Measurements from ENCODE around the gene DHX16.
"Not testable (repeated sequence)": the region's sequence is repeated elsewhere in the genome, so short reads cannot be mapped to it uniquely, and the experiment has no call there.

Gene DHX16

DNA sequence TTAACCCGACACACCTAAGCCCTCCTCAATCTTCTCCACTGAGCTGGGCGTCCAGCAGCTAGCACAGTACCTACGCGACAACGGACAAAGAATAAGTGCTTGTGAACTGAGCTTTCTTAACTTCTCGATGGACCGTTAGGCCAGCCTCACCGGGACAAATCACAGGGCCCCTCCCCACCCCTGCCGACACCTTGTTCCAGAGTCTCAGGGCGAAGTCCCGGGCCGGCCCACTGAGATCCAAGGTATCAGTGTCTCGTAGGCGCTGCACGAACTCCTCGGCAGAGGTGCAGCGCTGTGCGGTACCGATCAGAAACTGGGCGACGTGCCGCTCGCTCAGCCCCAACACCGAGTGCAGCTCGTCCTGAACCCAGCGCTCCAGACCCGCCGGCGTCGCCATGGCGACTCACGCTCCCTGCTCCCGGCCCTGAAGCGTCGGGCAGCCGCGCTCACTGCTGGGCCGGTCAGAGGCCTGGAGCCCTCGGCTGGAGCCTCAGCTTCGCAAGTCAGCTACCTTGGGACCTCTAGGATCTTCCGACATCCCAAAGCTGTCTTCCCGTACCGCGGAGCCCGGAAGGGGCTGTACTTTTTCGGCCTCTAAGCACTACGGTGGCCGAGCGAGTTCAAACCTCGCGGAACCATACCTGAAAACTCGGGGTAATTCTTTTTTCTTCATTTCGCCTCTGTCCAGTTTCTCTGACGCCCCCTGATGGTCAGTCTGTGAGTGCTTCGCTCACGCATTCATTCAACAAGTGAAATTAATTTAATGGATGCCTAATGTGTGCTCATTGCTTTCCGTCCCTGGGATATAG, at the start of gene DHX16:
Gene DHX16 (minus strand): TSS at position 562 of the 809 bp plus-strand sequence. CDS start 165 bp downstream, at position 397.
- DNase-seq, result peak; percentile 96

GRCh38 chr6:30722025-30722279, 49.1 kb upstream of the DHX16 start:
- DNase-seq, result not testable (repeated sequence)

GRCh38 chr6:30721198-30722024, 48.6 kb upstream of the DHX16 start:
- DNase-seq, result peak; percentile 95

DNA sequence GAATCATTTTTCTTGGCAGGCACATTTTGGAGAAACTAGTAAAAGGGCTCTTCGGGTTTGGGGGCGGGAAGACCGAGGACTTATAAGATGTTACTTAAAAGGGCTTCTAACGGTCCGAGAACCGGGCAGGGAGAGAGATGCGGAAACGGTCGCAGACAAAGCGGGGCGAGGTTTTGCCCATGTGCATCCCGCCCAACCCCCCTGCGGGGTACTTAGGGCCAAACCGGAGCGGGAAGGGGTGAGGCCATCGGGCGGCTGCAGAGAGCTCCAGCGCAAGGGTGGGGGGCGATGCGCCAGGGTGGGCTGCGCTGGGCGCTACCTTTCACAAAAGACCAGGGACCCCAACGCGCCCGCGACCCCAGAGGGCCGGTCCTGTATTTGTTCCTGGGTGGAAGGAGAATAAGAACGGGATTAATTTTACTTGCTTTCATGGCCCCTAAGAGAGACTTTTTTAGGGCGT, 48.0 kb upstream of the DHX16 start:
- peak; percentile 81 for DNase-seq

- DNase-seq, result peak; percentile 98
Measured at GRCh38 chr6:30719791-30720737, 47.3 kb upstream of the DHX16 start, which contains the start of gene TUBB. TUBB (plus strand) TSS chr6:30720352; CDS start chr6:30720507, 155 bp downstream.

DNA sequence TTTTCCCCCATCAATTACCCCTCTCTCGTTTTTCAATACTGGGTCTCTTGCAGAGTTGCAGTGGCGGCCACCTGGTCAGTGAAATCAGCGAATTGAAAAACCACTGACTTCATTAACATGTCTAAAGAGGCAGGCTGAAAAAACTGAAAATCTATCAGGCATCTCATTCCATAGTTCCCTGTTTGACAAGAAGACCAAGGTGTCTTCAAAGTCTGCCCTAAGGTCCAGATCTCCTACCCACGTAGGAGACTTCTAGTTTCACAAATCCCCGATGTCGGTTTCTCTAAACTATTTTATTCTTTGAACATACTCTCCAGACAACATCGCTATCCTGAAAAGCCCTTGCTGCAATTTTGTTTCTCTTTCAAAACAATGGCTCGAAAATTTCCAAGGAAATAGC, 46.5 kb upstream of the DHX16 start:
- DNase-seq, result no peak

DNA sequence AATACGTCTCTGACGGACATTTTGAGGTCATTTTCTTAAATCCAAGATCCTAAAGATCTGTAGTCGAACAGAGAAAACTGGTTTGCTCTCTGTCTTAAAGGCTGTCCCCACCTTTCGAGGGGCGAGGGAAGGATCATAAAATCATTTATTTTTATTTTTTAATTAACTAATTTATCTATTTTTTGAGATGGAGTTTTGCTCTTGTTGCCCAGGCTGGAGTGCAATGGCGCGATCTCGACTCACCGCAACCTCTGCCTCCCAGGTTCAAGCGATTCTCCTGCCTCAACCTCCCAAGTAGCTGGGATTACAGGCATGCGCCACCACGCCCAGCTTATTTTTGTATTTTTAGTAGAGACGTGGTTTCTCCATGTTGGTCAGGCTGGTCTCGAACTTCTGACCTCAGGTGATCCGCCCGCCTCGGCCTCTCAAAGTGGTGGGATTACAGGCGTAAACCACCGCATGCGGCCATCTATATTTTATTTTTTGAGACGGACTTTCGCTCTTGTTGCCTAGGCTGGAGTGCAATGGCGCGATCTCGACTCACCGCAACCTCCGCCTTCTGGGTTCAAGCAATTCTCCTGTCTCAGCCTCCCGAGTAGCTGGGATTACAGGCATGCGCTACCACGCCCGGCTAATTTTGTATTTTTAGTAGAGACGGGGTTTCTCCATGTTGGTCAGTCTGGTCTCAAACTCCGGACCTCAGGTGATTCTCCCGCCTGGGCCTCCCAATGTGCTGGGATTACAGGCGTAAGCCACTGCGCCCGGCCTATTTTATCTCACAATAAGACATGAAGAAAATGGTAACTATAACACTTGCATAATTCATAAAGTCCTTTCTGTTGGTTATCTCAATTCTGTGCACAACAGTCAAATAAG, 45.3 kb upstream of the DHX16 start:
- not testable (repeated sequence) for DNase-seq

GRCh38 chr6:30717129-30717844, 44.5 kb upstream of the DHX16 start, which contains the start of gene MDC1:
MDC1 (minus strand) TSS chr6:30717281; CDS start chr6:30715175, 2,106 bp downstream.
- DNase-seq, result peak; percentile 100

DNA sequence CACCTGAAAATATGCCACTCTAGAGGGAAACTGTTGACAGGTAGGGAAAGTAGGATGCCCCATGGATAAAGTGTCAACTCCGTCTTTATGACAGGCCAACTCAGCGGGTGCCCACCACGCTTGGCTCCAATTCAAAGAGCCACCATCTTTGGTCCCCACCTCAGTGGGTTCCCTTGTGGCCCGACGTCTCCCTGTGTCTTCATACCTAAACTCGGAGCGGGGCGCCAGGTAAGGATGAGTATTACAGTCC, 44.0 kb upstream of the DHX16 start:
- no peak for DNase-seq

- no peak for DNase-seq
Measured at GRCh38 chr6:30714263-30714662, 41.5 kb upstream of the DHX16 start.

GRCh38 chr6:30712441-30712945, 39.7 kb upstream of the DHX16 start:
- no peak for DNase-seq

DNA sequence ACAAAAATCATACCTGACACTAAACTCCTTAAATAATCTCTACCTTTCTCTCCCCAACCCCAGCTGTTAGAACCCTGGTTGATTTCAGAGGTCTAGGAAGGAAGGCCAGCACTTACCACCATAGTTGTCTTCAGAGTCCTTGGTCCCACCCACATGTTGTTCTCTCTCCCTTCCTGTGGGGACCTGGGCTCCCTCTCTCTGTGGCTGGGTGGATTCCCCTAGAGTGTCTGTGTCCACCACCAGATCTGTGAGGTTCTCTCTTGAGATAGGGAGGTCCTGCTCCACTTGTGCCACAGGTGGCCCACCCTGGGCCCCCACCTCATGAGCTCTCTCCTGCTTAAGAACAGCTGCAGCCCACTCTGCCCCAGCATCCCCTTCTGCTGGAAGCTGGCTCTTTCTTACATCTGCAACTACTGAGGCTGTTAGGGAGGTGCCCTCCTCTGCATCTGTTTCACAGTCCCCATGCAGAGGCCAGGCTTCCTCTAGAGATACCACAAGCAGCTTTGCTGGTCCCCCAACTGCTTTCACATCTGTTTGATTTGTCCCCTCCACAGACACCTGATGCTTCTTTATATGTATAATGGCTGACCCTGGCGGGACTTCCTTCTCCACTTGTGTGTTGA, 39.1 kb upstream of the DHX16 start:
- no peak for DNase-seq

DNA sequence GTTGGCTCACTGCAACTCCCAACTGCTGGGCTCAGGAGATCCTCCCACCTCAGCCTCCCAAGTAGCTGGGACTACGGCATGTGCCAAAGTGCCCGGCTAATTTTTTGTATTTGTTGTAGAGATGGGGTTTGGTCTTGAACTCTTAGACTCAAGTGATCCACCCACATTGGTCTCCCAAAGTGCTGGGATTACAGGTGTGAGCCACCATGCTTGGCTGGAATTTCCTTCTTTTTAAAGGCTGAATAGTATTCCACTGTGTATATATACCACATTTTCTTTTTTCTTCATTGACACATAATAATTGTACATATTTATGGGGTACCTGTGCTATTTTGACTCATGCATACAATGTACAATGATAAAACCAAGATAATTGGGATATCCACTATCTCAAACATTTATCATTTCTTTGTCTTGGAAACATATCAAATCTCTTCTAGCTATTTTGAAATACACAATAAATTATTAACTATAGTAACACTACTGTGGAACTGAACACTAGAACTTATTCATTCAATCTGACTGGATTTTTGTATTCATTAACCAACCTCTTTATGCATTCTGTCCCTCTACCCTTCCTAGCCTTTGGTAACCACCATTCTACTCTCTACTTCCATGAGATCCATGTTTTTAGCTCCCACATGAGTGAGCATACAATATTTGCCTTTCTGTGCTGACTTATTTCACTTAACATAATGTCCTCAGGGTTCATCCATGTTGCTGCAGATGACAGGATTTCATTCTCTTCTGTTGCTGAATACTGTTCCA, 36.5 kb upstream of the DHX16 start:
- no peak for DNase-seq

DNA sequence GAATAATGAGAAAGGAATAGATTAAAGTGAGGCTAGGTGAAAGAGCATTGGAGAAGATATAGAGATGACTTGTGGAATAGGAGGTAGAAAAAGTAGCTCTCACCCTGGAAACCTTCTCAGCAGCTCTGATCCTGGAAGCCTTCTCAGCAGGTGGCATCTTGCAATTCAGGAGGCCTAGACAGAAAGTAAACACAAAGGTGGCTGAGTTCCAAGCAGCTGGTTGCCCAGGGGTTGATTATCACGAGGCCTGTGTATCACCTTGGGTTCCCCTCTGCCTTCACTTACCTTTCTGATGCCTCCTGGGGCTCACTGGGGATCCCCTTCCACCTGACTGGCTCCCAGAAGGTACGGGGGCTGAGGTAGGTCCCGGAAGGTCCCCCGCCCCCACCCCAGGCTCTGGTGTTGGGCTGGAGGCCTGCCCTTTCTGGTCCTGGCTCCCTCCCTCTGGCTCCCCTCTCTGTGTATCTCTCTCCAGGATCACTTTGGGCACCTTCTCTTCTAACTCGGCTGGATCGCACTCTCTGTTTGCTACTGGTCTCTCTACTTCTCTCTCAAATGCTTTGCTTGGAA, 34.6 kb upstream of the DHX16 start:
- DNase-seq, result no peak

GRCh38 chr6:30705620-30706019, 32.8 kb upstream of the DHX16 start:
- DNase-seq, result no peak

DNA sequence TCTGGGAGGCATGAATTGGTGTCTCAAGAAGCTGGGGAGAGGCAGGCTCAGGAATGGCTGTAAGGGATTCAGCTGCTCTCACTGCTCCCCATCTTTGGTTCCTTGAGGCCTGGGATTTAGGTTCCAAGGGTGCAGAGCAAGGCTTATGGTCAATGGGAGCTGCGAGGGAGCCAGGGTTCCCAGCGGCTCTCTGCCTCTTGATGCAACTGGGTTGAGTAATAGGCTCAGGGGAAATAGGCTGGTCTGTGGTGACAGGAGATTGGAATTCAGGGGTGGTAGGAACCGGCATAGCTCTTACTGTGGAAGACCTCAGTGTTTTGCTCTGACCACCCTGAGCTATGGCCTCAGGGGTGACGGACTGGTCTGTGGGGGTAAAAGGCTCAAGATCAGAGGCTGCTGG, 31.0 kb upstream of the DHX16 start:
- DNase-seq, result no peak

DNA sequence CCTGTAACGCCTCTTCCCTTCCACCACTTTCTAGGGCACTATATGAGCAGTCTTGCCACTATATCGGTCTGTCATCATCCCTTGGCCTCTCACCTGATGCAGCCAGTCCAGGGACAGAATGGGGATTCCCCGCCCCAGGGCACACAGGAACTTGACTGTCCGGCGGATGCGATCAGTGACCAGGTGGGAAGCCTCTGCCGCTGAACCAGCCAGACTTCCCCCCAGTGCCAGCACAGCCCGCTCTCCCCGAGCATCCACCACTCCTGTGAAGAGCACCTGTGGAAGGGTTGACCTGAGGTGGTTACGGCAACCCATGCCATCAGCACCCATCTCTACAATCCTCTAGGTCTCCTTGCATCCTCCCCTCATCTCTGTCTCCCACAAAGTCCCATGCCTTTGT, 30.2 kb upstream of the DHX16 start:
- DNase-seq, result no peak

DNA sequence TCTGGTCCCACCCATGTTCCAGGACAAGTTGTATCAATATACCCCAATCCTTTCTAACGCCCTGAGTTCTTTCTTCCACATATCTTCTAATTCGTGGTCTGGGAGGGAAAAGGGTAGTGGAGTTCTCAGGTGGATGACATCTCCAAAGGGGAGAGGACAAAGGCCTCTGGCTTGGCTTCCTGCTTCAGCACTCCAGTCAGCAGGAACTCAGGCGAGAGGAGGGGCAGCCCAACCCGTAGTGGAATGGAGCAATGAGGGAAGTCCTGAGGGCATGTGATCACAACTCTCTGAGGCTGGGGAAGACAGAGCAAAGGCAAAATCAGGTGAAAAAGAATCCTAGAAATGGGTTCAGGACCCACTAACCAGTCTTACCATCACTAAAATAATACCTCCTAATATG, 27.5 kb upstream of the DHX16 start:
- no peak for DNase-seq

- no peak for DNase-seq
Measured at GRCh38 chr6:30696432-30696831, 23.6 kb upstream of the DHX16 start.

Data from activated CD4-positive, alpha-beta T cell treated with anti-CD3 and anti-CD28 coated beads, Interleukin-10, Interleukin-2, amounts not matched to agents 100 ng/mL and 50 ng/mL, durations not matched to agents 16 hours and 8 hours (primary cell).